Adrenal gland (tissue), 12 donors: ENCODE data around the gene LMAN1. TPM values are rescaled to one million over a fixed set of nuclear protein-coding genes. Genes with fewer than 3 reads are reported as not detected.

Experiments used
- DNase-seq, 7 donors: peaks; one replicate each; pipeline ENCODE4 v3.0.0-alpha.2; 2019 to 2020
- H3K27ac ChIP-seq, 5 donors: fragments of 200-600 bp; sonication (generic) in 4 of 5; 1 replicate in 3 of 5; 2 replicates in 2 of 5; pipeline versions ENCODE4 v1.5.1 to v1.8.0; 2016 to 2020; ENCODE audit warnings: mild to moderate bottlenecking in 1 of 5
- H3K27me3 ChIP-seq: fragments of 200-600 bp; 2 replicates; pipeline ENCODE4 v1.8.0; 2021
- H3K36me3 ChIP-seq, 2 donors: fragments of 200-600 bp; replicated peaks in 1 of 2; 1 replicate in 1 of 2; 2 replicates in 1 of 2; pipeline versions ENCODE4 v1.5.1 to v1.8.0; 2018 to 2022
- H3K4me1 ChIP-seq, 2 donors: fragments of 200-600 bp; replicated peaks in 1 of 2; 1 replicate in 1 of 2; 2 replicates in 1 of 2; pipeline versions ENCODE4 v1.5.1 to v1.8.0; 2018 to 2021
- H3K4me3 ChIP-seq, 4 donors: fragments of 200-600 bp; sonication (generic) in 3 of 4; one replicate each; pipeline ENCODE4 v1.5.1; 2016 to 2018
- H3K9me3 ChIP-seq, 3 donors: fragments of 200-600 bp; sonication (generic) in 1 of 3; replicated peaks in 1 of 3; 1 replicate in 2 of 3; 2 replicates in 1 of 3; pipeline versions ENCODE4 v1.5.1 to v1.8.0; 2016 to 2021
- CTCF ChIP-seq, 6 experiments: fragments of 450-650 bp in 4 of 6; fragments of 200-600 bp in 2 of 6; sonication (generic) in 1 of 6; IDR thresholded peaks; 1 replicate in 5 of 6; 2 replicates in 1 of 6; pipeline versions ENCODE4 v1.5.1 to v1.8.0; 2016 to 2021; ENCODE audit warnings: antibody characterized with exemption in 6 of 6, mild to moderate bottlenecking in 2 of 6, moderate library complexity in 1 of 6
- POLR2A ChIP-seq, 2 donors: fragments of 450-650 bp; IDR thresholded peaks; one replicate each; pipeline ENCODE4 v1.6.1; 2017; ENCODE audit warnings: antibody characterized with exemption in 2 of 2, mild to moderate bottlenecking in 2 of 2, moderate library complexity in 1 of 2
- WGBS, 4 donors: extraction: QIAGEN DNeasy Blood & Tissue Kit in 2 of 4; methylation state at CpG; one replicate each; pipeline versions ENCODE4 v1.1.5 to v1.1.7; 2013 to 2017; 5-methylcytosine and 5-hydroxymethylcytosine counted together
- intact Hi-C, 2 donors: fragments of 100-400 bp; cut with DNase I; formaldehyde crosslinking; loops; one replicate each; pipeline versions ENCODE4 v1.14.1 to v1.15.0; 2022 to 2023
- polyA plus RNA-seq, 3 donors: library from polyadenylated mRNA; stranded (reverse); fragments of 200-250 nt in 2 of 3; fragments of 350-450 nt in 1 of 3; fragmentation: Illumina TruSeq in 1 of 3; extraction: RNeasy Lipid Tissue Mini Kit (QIAGEN cat#74804) in 1 of 3; gene quantifications; one replicate each; pipeline ENCODE4 v1.2.3, GENCODE V29; 2013 to 2014
- total RNA-seq, 9 donors: library from RNA; depleted of rRNA in 4 of 9; stranded (reverse); fragments of >200 nt in 4 of 9; fragments of 120-200 nt in 1 of 9; fragmentation: NEBNext Ultra II Directional in 1 of 9; extraction: Animal tissue kit (Norgen Biotek cat#: 25700) in 1 of 9; gene quantifications; one replicate each; pipeline versions ENCODE4 v1.1.0 to v1.2.4, GENCODE V29; 2013 to 2023
- donor health status: healthy with polysubstance abuse.
- donor health status: Bipolar disorder and iron deficiency.
- donor health status: DM: yes; HTN: yes; CAD: no.
- donor health status: DM: no; HTN: no; CAD: no.
- donor health status: DM: no; HTN: no; CAD: no.
- donor health status: DM: yes; HTN: yes; CAD: no.

Gene LMAN1
- total and polyA plus RNA-seq, 12 donors: 14.3 to 186 (median 89.3) TPM

- Histone ChIP-seq H3K9me3 (no peaks in the 10 kb centered on the region), H3K4me1 (peaks cover 0 to 43% of the 10 kb centered on the region in 2 donors), H3K4me3 (peak overlapping the region in 3 of 4 donors; percentile 16 to 96 (median 87)), H3K27me3 (no peaks in the 10 kb centered on the region), H3K27ac (peak overlapping the region in 2 of 5 donors; percentile 89 to 95), H3K36me3 (peaks cover 0 to 8% of the 10 kb centered on the region in 2 donors)
- DNase-seq: no peak
- TF ChIP-seq CTCF (IDR thresholded peaks at IDR 0.05) (no peak), POLR2A (IDR thresholded peaks at IDR 0.05) (no peak)
- 2 to 7% (median 4%) methylated on average over 4 of the region's 4 CpGs for WGBS, 4 donors
- intact Hi-C loops: no loop called here
These were observed 499 bp upstream of the LMAN1 start for GRCh38 chr18:59359576-59359952.

DNA sequence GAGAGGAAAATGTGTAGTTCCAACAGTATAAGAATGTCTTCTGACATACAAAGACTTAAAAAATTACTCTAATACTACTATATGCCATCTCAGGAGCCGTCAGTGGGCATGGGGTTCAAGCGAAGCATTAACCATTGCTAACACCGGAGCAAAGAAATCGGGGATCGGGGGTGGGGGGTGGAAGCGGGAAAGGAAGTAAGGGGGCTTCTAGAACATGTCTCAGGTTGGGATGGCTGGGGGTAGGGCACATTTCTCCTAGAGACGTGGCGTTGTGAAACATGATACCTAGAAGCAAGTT lies 702 bp downstream of the LMAN1 start:
- H3K4me3 ChIP-seq: peak overlapping the region in 3 of 4 donors; percentile 87 to 96 (median 95)
- no peaks in the 10 kb centered on the region for H3K9me3 ChIP-seq
- TF ChIP-seq POLR2A (IDR thresholded peaks at IDR 0.05) (no peak), CTCF (IDR thresholded peaks at IDR 0.05) (no peak)
- H3K4me1 ChIP-seq: peaks cover 0 to 47% of the 10 kb centered on the region in 2 donors
- WGBS, 4 donors: 0% methylated on average over 8 of the region's 8 CpGs
- no peaks in the 10 kb centered on the region for H3K27me3 ChIP-seq
- DNase-seq: peak in 4 of 7 donors; percentile 21 to 52 (median 42)
- peaks cover 0 to 20% of the 10 kb centered on the region in 2 donors for H3K36me3 ChIP-seq
- intact Hi-C loops: no loop called here
- peak overlapping the region; percentile 8 to 95 (median 88) for H3K27ac ChIP-seq

DNA sequence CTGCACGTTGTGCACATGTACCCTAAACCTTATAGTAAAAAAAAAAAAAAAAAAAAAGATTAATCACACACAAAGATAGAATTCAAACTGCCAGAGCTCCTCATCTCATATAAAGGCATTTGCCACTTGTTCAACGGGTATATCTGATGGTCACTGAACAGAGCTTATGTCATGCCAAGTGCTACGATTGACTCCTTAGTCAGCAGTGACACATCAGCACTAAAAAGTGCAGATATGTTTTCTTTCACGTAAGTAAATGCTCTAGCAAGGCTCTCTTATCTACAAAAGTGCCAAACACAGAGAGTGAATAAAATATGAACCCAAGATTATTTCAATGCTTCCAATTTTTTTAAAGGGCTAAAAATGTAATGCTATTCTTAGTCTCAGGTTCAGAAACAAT lies 1.1 kb downstream of the LMAN1 start:
- 3 to 10% (median 7%) methylated on average over 4 of the region's 4 CpGs for WGBS, 4 donors
- Histone ChIP-seq H3K9me3 (no peaks in the 10 kb centered on the region), H3K27ac (peak overlapping the region in 4 of 5 donors; percentile 58 to 95 (median 88)), H3K36me3 (peaks cover 0 to 24% of the 10 kb centered on the region in 2 donors), H3K27me3 (no peaks in the 10 kb centered on the region), H3K4me3 (peak overlapping the region in 1 of 4 donors; percentile 96), H3K4me1 (peaks cover 0 to 47% of the 10 kb centered on the region in 2 donors)
- TF ChIP-seq CTCF (IDR thresholded peaks at IDR 0.05) (no peak), POLR2A (IDR thresholded peaks at IDR 0.05) (peak in 1 of 2 donors; percentile 61)
- DNase-seq: peak in 4 of 7 donors; percentile 17 to 61 (median 52)
- intact Hi-C loops: no loop called here

- no peak for TF ChIP-seq CTCF (IDR thresholded peaks at IDR 0.05)
- TF ChIP-seq POLR2A (IDR thresholded peaks at IDR 0.05): no peak
- Histone ChIP-seq H3K4me1 (peaks cover 0 to 40% of the 10 kb centered on the region in 2 donors), H3K4me3 (no peak overlapping the region), H3K9me3 (no peaks in the 10 kb centered on the region), H3K27ac (no peak overlapping the region), H3K27me3 (no peaks in the 10 kb centered on the region), H3K36me3 (peaks cover 0 to 47% of the 10 kb centered on the region in 2 donors)
- WGBS, 4 donors: 73 to 82% (median 76%) methylated on average over 2 of the region's 2 CpGs
- intact Hi-C loops: no loop called here
- no peak for DNase-seq
These were observed 4.3 kb downstream of the LMAN1 start for GRCh38 chr18:59354731-59355130.
